Esophagus squamous epithelium (tissue), 5 donors: ENCODE results near the gene GP9. TPM values are rescaled to one million over a fixed set of nuclear protein-coding genes. Genes with fewer than 3 reads are reported as not detected.

ENCODE experiments used
- DNase-seq: peaks from one replicate; lab custom pipeline; 2025; lab: John Stamatoyannopoulos, UW
- H3K27ac ChIP-seq, 4 donors: fragments of 200-600 bp; sonication (generic); one replicate each; pipeline ENCODE4 v1.5.1; 2016 to 2019; ENCODE audit warnings: mild to moderate bottlenecking in 1 of 4
- H3K27me3 ChIP-seq, 4 donors: fragments of 200-600 bp; sonication (generic); 1 replicate in 3 of 4; 2 replicates in 1 of 4; pipeline versions ENCODE4 v1.5.1 to v1.6.0; 2017 to 2021; ENCODE audit warnings: antibody characterized with exemption in 1 of 4
- H3K36me3 ChIP-seq, 3 donors: fragments of 200-600 bp; sonication (generic); one replicate each; pipeline ENCODE4 v1.5.1; 2016 to 2019
- H3K4me1 ChIP-seq, 3 donors: fragments of 200-600 bp; sonication (generic); one replicate each; pipeline ENCODE4 v1.5.1; 2017 to 2019
- H3K4me3 ChIP-seq, 4 donors: fragments of 200-600 bp; sonication (generic); 1 replicate in 3 of 4; 2 replicates in 1 of 4; pipeline ENCODE4 v1.5.1; 2016 to 2019; ENCODE audit warnings: mild to moderate bottlenecking in 2 of 4, moderate library complexity in 1 of 4
- H3K9me3 ChIP-seq, 3 donors: fragments of 200-600 bp; sonication (generic); one replicate each; pipeline ENCODE4 v1.5.1; 2016 to 2019
- CTCF ChIP-seq, 6 experiments: fragments of 450-650 bp in 4 of 6; fragments of 200-600 bp in 2 of 6; sonication (generic) in 2 of 6; IDR thresholded peaks; one replicate each; pipeline ENCODE4 v1.5.1; 2016 to 2019; ENCODE audit warnings: antibody characterized with exemption in 6 of 6, mild to moderate bottlenecking in 4 of 6, moderate library complexity in 4 of 6
- POLR2A ChIP-seq, 4 donors: fragments of 450-650 bp; IDR thresholded peaks; one replicate each; pipeline ENCODE4 v1.6.1; 2017; ENCODE audit warnings: antibody characterized with exemption in 4 of 4, mild to moderate bottlenecking in 4 of 4, moderate library complexity in 3 of 4
- WGBS, 2 donors: methylation state at CpG; one replicate each; pipeline ENCODE4 v1.1.5; 2018; 5-methylcytosine and 5-hydroxymethylcytosine counted together
- intact Hi-C: fragments of 100-400 bp; cut with DNase I; formaldehyde crosslinking; loops from one replicate; pipeline ENCODE4 v1.15.0; 2022
- total RNA-seq, 4 donors: library from RNA; depleted of rRNA; stranded (reverse); fragments of >200 nt; gene quantifications; one replicate each; pipeline ENCODE4 v1.1.0, GENCODE V29; 2016
- donor health status: DM: yes; HTN: yes; CAD: no.

The GP9 gene
- total RNA-seq, 4 donors from 2014 or later = not detected

- Histone ChIP-seq H3K4me1 (no peaks in the 10 kb centered on the region), H3K27me3 (peaks cover 0 to 20% (median 0%) of the 10 kb centered on the region in 4 donors), H3K36me3 (peaks cover 0 to 13% (median 0%) of the 10 kb centered on the region in 3 donors), H3K4me3 (no peak overlapping the region), H3K27ac (no peak overlapping the region), H3K9me3 (no peaks in the 10 kb centered on the region)
- 78 to 80% methylated on average over 10 of the region's 11 CpGs for WGBS, 2 donors
- DNase-seq = no peak
- TF ChIP-seq POLR2A (IDR thresholded peaks at IDR 0.05) (no peak), CTCF (IDR thresholded peaks at IDR 0.05) (no peak)
- intact Hi-C loops = no loop called here
Measured at GRCh38 chr3:129035360-129036221, 25.0 kb upstream of the GP9 start.

GRCh38 chr3:129036222-129037092, 24.1 kb upstream of the GP9 start:
- peaks cover 0 to 20% (median 0%) of the 10 kb centered on the region in 4 donors for H3K27me3 ChIP-seq
- no peaks in the 10 kb centered on the region for H3K4me1 ChIP-seq
- TF ChIP-seq POLR2A (IDR thresholded peaks at IDR 0.05) (no peak), CTCF (IDR thresholded peaks at IDR 0.05) (no peak)
- no peak overlapping the region for H3K27ac ChIP-seq
- H3K9me3 ChIP-seq = no peaks in the 10 kb centered on the region
- H3K36me3 ChIP-seq = peaks cover 0 to 13% (median 0%) of the 10 kb centered on the region in 3 donors
- no peak overlapping the region for H3K4me3 ChIP-seq
- DNase-seq = no peak
- WGBS, 2 donors = 75 to 89% methylated on average over 5 to 7 of the region's 10 CpGs
- intact Hi-C loops = no loop called here

GRCh38 chr3:129037093-129037419, 23.5 kb upstream of the GP9 start:
- Histone ChIP-seq H3K27ac (no peak overlapping the region), H3K4me3 (no peak overlapping the region), H3K27me3 (peaks cover 0 to 20% (median 0%) of the 10 kb centered on the region in 4 donors), H3K9me3 (no peaks in the 10 kb centered on the region), H3K36me3 (peaks cover 0 to 13% (median 0%) of the 10 kb centered on the region in 3 donors), H3K4me1 (no peaks in the 10 kb centered on the region)
- no peak for DNase-seq
- TF ChIP-seq CTCF (IDR thresholded peaks at IDR 0.05) (no peak), POLR2A (IDR thresholded peaks at IDR 0.05) (no peak)
- intact Hi-C loops = no loop called here
- 9 to 86% methylated on average over 2 of the region's 2 CpGs for WGBS, 2 donors

DNA sequence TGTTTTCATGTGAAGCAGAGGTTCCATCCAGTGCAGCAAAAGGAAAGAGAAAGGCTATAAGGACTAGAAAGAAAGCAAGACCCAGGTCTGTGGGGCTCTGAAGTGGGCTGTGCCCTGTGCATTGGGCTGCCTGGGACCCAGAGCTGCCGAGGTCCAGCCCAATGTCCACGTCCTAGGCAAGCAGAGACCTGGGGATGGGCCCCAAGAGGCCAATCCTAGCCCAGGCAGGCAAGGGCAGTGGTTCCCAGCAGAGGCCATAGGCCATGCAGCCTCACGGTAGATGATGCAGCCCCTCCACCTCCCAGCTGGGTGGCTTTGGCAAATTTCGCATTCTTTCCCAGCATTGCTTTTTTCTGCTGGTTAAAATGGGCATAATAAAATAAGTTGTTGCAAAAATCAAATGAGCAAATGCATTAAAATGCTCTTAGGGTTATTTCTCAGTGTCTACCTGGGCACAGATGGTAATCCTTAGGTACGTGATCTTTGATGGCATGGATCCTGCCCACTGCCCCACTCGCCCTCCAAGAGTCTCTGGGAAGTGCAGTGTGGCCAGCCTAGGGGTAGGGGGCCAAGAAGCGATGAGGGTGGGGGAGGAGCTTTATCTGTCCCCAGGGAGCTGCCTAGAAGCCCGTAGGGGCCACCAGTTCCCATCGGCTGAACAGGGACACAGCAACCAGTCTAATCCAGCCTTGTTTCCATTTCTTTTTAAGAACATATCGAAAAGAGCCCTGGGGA, 22.3 kb upstream of the GP9 start:
- Histone ChIP-seq H3K27me3 (peaks cover 0 to 20% (median 0%) of the 10 kb centered on the region in 4 donors), H3K4me3 (no peak overlapping the region), H3K27ac (no peak overlapping the region), H3K36me3 (peaks cover 0 to 5% (median 0%) of the 10 kb centered on the region in 3 donors), H3K9me3 (no peaks in the 10 kb centered on the region), H3K4me1 (no peaks in the 10 kb centered on the region)
- WGBS, 2 donors = 71 to 75% methylated on average over 6 to 7 of the region's 10 CpGs
- DNase-seq = no peak
- intact Hi-C loops = no loop called here
- TF ChIP-seq POLR2A (IDR thresholded peaks at IDR 0.05) = no peak
- TF ChIP-seq CTCF (IDR thresholded peaks at IDR 0.05) = no peak
